GM18868 (cell line): ENCODE measurements around the gene BTRC.
"Not testable (repeated sequence)": the region's sequence is repeated elsewhere in the genome, so short reads cannot be mapped to it uniquely, and the experiment has no call there.

ENCODE experiments used
- ATAC-seq: cut with Tn5 transposase; IDR thresholded peaks from one replicate; pipeline ENCODE4 v1.9.1; 2021; ENCODE audit warnings: mild to moderate bottlenecking, moderate library complexity; ENCODE audit not compliant: unreplicated experiment

Gene BTRC

GRCh38 chr10:101385866-101386658, 32.1 kb downstream of the BTRC start:
- no peak for ATAC-seq

GRCh38 chr10:101386659-101387259, 32.8 kb downstream of the BTRC start:
- no peak for ATAC-seq

- no peak for ATAC-seq
These were observed 34.8 kb downstream of the BTRC start for GRCh38 chr10:101388676-101389276.

- not testable (repeated sequence) for ATAC-seq
These were observed 35.6 kb downstream of the BTRC start for GRCh38 chr10:101389532-101389931.

GRCh38 chr10:101389986-101390531, 36.1 kb downstream of the BTRC start:
- no peak for ATAC-seq

GRCh38 chr10:101393378-101393777, 39.4 kb downstream of the BTRC start:
- no peak for ATAC-seq

- ATAC-seq: no peak
These were observed 40.7 kb downstream of the BTRC start for GRCh38 chr10:101394524-101395133.

- no peak for ATAC-seq
These were observed 43.2 kb downstream of the BTRC start for GRCh38 chr10:101397140-101397539.

- no peak for ATAC-seq
These were observed 46.6 kb downstream of the BTRC start for GRCh38 chr10:101400585-101400984.

GRCh38 chr10:101402711-101403110, 48.7 kb downstream of the BTRC start:
- ATAC-seq: no peak

GRCh38 chr10:101403161-101403560, 49.2 kb downstream of the BTRC start:
- ATAC-seq: no peak

- no peak for ATAC-seq
These were observed 51.0 kb downstream of the BTRC start for GRCh38 chr10:101405001-101405400.

- no peak for ATAC-seq
These were observed 57.6 kb downstream of the BTRC start for GRCh38 chr10:101411598-101411997.

GRCh38 chr10:101414034-101414433, 60.1 kb downstream of the BTRC start:
- ATAC-seq: no peak

GRCh38 chr10:101415884-101416283, 61.9 kb downstream of the BTRC start:
- no peak for ATAC-seq

- ATAC-seq: not testable (repeated sequence)
These were observed 68.0 kb downstream of the BTRC start for GRCh38 chr10:101421967-101422366.

- ATAC-seq: no peak
These were observed 71.6 kb downstream of the BTRC start for GRCh38 chr10:101425535-101425934.

- ATAC-seq: no peak
These were observed 74.1 kb downstream of the BTRC start for GRCh38 chr10:101428036-101428435.

GRCh38 chr10:101429423-101429822, 75.5 kb downstream of the BTRC start:
- no peak for ATAC-seq

- no peak for ATAC-seq
These were observed 82.3 kb downstream of the BTRC start for GRCh38 chr10:101436302-101436701.

GRCh38 chr10:101438881-101439391, 85.0 kb downstream of the BTRC start:
- ATAC-seq: no peak
